ENCODE data around the gene TIMMDC1.

DNA sequence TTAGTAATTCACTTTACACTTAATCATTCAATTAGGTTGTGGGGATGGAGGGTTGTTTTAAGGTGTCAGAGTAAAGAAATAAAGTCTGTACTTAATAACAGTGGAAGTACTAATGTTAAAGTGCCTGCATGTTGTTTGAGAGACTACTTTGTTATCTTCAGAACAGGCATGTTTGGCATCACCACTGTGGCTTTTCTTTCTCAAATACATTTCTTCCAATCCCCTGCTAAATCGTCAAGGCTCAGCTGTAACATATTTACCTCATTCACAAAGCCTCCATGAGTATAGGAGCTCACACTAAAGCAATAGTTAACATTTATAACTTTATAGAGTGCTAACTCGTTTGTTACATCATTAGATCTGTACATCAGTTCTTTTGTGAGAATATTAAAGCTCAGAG lies 2.6 kb downstream of the TIMMDC1 start:
- TF ChIP-seq JUND (IDR thresholded peaks at IDR 0.05; ENCODE audit: low read depth, low read length) = no peak
- no peak for TF ChIP-seq NR2C2 (IDR thresholded peaks at IDR 0.05; ENCODE audit: borderline replicate concordance, control insufficient read depth, insufficient read length, low read depth)
- TF ChIP-seq, protein P1, sequence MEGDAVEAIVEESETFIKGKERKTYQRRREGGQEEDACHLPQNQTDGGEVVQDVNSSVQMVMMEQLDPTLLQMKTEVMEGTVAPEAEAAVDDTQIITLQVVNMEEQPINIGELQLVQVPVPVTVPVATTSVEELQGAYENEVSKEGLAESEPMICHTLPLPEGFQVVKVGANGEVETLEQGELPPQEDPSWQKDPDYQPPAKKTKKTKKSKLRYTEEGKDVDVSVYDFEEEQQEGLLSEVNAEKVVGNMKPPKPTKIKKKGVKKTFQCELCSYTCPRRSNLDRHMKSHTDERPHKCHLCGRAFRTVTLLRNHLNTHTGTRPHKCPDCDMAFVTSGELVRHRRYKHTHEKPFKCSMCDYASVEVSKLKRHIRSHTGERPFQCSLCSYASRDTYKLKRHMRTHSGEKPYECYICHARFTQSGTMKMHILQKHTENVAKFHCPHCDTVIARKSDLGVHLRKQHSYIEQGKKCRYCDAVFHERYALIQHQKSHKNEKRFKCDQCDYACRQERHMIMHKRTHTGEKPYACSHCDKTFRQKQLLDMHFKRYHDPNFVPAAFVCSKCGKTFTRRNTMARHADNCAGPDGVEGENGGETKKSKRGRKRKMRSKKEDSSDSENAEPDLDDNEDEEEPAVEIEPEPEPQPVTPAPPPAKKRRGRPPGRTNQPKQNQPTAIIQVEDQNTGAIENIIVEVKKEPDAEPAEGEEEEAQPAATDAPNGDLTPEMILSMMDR (IDR thresholded peaks at IDR 0.05 in 2 of 3, conservative IDR thresholded peaks at IDR 0.05 in 1 of 3; ENCODE audit: control insufficient read depth in 2 of 3, extremely low read depth in 1 of 3, insufficient read depth in 1 of 3, low read depth in 3 of 3, low read length in 3 of 3) = no peak
- no peak for TF ChIP-seq POLR2A (IDR thresholded peaks at IDR 0.05; ENCODE audit: low read depth, low read length)
- TF ChIP-seq, protein P2, sequence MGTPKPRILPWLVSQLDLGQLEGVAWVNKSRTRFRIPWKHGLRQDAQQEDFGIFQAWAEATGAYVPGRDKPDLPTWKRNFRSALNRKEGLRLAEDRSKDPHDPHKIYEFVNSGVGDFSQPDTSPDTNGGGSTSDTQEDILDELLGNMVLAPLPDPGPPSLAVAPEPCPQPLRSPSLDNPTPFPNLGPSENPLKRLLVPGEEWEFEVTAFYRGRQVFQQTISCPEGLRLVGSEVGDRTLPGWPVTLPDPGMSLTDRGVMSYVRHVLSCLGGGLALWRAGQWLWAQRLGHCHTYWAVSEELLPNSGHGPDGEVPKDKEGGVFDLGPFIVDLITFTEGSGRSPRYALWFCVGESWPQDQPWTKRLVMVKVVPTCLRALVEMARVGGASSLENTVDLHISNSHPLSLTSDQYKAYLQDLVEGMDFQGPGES (IDR thresholded peaks at IDR 0.05) = no peak
- no peak for TF ChIP-seq ESRRA (IDR thresholded peaks at IDR 0.05; ENCODE audit: low read length)
- no peak for TF ChIP-seq RCOR1 (conservative IDR thresholded peaks at IDR 0.05; ENCODE audit: low read depth, low read length)
- TF ChIP-seq EGR1 (IDR thresholded peaks at IDR 0.05; ENCODE audit: borderline replicate concordance in 1 of 2, low read depth in 2 of 2, low read length in 2 of 2) = no peak
- TF ChIP-seq SUPT20H (IDR thresholded peaks at IDR 0.05; ENCODE audit: borderline replicate concordance, control insufficient read depth, low read depth, low read length) = no peak
- TF ChIP-seq, protein P3, sequence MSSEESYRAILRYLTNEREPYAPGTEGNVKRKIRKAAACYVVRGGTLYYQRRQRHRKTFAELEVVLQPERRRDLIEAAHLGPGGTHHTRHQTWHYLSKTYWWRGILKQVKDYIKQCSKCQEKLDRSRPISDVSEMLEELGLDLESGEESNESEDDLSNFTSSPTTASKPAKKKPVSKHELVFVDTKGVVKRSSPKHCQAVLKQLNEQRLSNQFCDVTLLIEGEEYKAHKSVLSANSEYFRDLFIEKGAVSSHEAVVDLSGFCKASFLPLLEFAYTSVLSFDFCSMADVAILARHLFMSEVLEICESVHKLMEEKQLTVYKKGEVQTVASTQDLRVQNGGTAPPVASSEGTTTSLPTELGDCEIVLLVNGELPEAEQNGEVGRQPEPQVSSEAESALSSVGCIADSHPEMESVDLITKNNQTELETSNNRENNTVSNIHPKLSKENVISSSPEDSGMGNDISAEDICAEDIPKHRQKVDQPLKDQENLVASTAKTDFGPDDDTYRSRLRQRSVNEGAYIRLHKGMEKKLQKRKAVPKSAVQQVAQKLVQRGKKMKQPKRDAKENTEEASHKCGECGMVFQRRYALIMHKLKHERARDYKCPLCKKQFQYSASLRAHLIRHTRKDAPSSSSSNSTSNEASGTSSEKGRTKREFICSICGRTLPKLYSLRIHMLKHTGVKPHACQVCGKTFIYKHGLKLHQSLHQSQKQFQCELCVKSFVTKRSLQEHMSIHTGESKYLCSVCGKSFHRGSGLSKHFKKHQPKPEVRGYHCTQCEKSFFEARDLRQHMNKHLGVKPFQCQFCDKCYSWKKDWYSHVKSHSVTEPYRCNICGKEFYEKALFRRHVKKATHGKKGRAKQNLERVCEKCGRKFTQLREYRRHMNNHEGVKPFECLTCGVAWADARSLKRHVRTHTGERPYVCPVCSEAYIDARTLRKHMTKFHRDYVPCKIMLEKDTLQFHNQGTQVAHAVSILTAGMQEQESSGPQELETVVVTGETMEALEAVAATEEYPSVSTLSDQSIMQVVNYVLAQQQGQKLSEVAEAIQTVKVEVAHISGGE (CRISPR knock-in tag; IDR thresholded peaks at IDR 0.05) = no peak
- no peak for TF ChIP-seq MYC (IDR thresholded peaks at IDR 0.05; ENCODE audit: insufficient read depth, insufficient read length, insufficient replicate concordance, low read length, severe bottlenecking)
- TF ChIP-seq EZH2 (IDR thresholded peaks at IDR 0.05; ENCODE audit: borderline replicate concordance, control insufficient read depth, low read depth, low read length) = no peak
- no peak for TF ChIP-seq REST (IDR thresholded peaks at IDR 0.05; ENCODE audit: low read depth, low read length)

Measured in GM12878 (cell line).